Measurements from ENCODE around the gene SH2D3A. TPM values are rescaled to one million over a fixed set of nuclear protein-coding genes. Genes with fewer than 3 reads are reported as not detected.

Gene SH2D3A
- total and polyA plus RNA-seq, 2 of the 4 experiments (the other 2 are of a cell fraction), result under 0.01 to 0.09 TPM

DNA sequence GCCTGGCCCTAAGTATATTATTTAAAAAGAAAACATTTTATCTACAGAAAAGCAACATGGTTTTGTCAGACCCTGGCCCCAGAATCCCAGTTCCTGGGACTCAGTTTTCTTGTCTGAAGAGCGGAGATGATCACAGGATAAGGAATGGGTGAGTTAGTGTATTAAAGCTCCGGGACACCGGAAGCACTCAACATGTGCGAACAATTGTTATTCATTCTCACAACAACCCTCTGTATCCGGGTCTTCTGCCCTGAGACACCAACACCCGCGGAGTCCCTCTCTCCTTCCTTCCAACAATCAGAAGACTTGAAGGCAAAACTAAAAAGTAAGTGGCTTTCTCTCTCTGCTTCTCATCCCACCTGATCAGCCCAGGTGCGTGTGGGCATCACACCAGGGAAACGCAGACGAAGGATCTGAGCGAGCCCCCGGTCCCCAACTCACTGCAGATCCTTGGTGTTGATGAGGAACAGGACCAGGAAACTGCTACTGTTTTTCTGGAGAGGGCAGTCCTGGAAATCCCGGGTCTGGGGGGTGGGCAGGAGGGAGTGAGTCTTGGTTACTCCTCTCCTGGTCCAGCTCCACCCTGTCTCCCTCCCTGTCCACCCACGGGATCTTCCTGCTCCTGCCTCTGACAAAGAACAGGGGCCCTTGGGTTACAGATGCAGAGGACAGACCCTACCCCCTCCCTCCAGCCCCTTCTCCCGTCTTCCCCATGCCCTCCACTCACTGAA lies 31.9 kb downstream of the SH2D3A start:
- in situ Hi-C loops (cut with MboI; ENCODE audit: low sequenced_read_pairs) (loop anchor here (10.0 kb wide), 2 partner anchors 129 to 221 kb away; no protein-coding TSS in a partner anchor), intact Hi-C loops (cut with micrococcal nuclease) (loop anchor here (5.0 to 10.0 kb wide), 3 partner anchors 203 to 608 kb away; partner anchors contain the start of genes TNFSF9 and ZNF557), dilution Hi-C loops (cut with HindIII; ENCODE audit: low sequenced_read_pairs, unreplicated experiment) (no loop called here)
- no peak overlapping the region for H3K9ac ChIP-seq (ENCODE audit: low read depth, low read length)
- TF ChIP-seq RFX5 (IDR thresholded peaks at IDR 0.05; ENCODE audit: low read depth, low read length) (no peak), RAD21 (IDR thresholded peaks at IDR 0.05; ENCODE audit: low read length) (no peak), BHLHE40 (IDR thresholded peaks at IDR 0.05; ENCODE audit: low read depth, low read length) (no peak), RCOR1 (IDR thresholded peaks at IDR 0.05; ENCODE audit: insufficient replicate concordance, low read length) (no peak), MAZ (IDR thresholded peaks at IDR 0.05; ENCODE audit: borderline replicate concordance, low read depth, low read length) (no peak), CHD1 (IDR thresholded peaks at IDR 0.05; ENCODE audit: low read depth, low read length) (no peak), CEBPB (IDR thresholded peaks at IDR 0.05; ENCODE audit: low read depth, low read length) (no peak), MXI1 (IDR thresholded peaks at IDR 0.05; ENCODE audit: borderline replicate concordance, low read depth, low read length) (no peak)
- TF ChIP-seq, protein P1, sequence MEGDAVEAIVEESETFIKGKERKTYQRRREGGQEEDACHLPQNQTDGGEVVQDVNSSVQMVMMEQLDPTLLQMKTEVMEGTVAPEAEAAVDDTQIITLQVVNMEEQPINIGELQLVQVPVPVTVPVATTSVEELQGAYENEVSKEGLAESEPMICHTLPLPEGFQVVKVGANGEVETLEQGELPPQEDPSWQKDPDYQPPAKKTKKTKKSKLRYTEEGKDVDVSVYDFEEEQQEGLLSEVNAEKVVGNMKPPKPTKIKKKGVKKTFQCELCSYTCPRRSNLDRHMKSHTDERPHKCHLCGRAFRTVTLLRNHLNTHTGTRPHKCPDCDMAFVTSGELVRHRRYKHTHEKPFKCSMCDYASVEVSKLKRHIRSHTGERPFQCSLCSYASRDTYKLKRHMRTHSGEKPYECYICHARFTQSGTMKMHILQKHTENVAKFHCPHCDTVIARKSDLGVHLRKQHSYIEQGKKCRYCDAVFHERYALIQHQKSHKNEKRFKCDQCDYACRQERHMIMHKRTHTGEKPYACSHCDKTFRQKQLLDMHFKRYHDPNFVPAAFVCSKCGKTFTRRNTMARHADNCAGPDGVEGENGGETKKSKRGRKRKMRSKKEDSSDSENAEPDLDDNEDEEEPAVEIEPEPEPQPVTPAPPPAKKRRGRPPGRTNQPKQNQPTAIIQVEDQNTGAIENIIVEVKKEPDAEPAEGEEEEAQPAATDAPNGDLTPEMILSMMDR (conservative IDR thresholded peaks at IDR 0.05; ENCODE audit: low read depth, low read length), result no peak
- TF ChIP-seq, protein P2, sequence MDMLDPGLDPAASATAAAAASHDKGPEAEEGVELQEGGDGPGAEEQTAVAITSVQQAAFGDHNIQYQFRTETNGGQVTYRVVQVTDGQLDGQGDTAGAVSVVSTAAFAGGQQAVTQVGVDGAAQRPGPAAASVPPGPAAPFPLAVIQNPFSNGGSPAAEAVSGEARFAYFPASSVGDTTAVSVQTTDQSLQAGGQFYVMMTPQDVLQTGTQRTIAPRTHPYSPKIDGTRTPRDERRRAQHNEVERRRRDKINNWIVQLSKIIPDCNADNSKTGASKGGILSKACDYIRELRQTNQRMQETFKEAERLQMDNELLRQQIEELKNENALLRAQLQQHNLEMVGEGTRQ (IDR thresholded peaks at IDR 0.05; ENCODE audit: low read depth, low read length), result no peak
- TF ChIP-seq, protein P3, sequence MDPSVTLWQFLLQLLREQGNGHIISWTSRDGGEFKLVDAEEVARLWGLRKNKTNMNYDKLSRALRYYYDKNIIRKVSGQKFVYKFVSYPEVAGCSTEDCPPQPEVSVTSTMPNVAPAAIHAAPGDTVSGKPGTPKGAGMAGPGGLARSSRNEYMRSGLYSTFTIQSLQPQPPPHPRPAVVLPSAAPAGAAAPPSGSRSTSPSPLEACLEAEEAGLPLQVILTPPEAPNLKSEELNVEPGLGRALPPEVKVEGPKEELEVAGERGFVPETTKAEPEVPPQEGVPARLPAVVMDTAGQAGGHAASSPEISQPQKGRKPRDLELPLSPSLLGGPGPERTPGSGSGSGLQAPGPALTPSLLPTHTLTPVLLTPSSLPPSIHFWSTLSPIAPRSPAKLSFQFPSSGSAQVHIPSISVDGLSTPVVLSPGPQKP (IDR thresholded peaks at IDR 0.05; ENCODE audit: borderline replicate concordance, low read depth, low read length), result no peak
- H2AK5ac ChIP-seq (ENCODE audit: low read depth, low read length), result peak overlapping the region; percentile 58; the same call in 1 of the 2 replicates
- H3K9me3 ChIP-seq (ENCODE audit: control insufficient read depth, insufficient read depth, low read length), result no peaks in the 10 kb centered on the region
- no peak overlapping the region for H4K5ac ChIP-seq (ENCODE audit: low read depth, low read length)
- CTCF ChIA-PET, result no interaction called here
- H2BK20ac ChIP-seq (ENCODE audit: low read depth, low read length), result no peak overlapping the region
- H3K27me3 ChIP-seq (ENCODE audit: control insufficient read depth, insufficient read depth, low read length), result no peaks in the 10 kb centered on the region
- H2BK120ac ChIP-seq (ENCODE audit: low read depth, low read length), result no peak overlapping the region
- POLR2A ChIA-PET (ENCODE audit: unreplicated experiment), result no interaction called here
- WGBS, 2 experiments (ENCODE audit: extremely low coverage in 2 of 2, insufficient read length in 1 of 2), result 67% methylated on average over 1 of the region's 15 CpGs; no CpG with 5 or more reads in 1 of the 2 experiments
- H3K4me1 ChIP-seq (ENCODE audit: control insufficient read depth, insufficient read depth, low read length), result peaks cover 13% of the 10 kb centered on the region
- H3K79me1 ChIP-seq (ENCODE audit: low read depth in 1 of 2, low read length in 2 of 2), result peaks cover 0 to 39% of the 10 kb centered on the region in 2 experiments; a peak in 3 of 4 replicates
- peak overlapping the region in 1 of 2 experiments; percentile 88; a peak in 1 of 4 replicates for H4K8ac ChIP-seq (ENCODE audit: low read depth in 2 of 2, low read length in 2 of 2)
- BruUV-seq (replicated peaks), result no TSS peak
- no peak overlapping the region for H3K56ac ChIP-seq (ENCODE audit: extremely low read depth, insufficient read depth, low read length)
- no peak overlapping the region for H2BK15ac ChIP-seq (ENCODE audit: low read depth, low read length)
- H3K18ac ChIP-seq (ENCODE audit: low read depth, low read length), result no peak overlapping the region
- peaks cover 11% of the 10 kb centered on the region; the same call in 1 of the 2 replicates for H3K36me3 ChIP-seq (ENCODE audit: control insufficient read depth, insufficient read depth, low read length)
- ATAC-seq (ENCODE audit: low read depth), result no peak
- H3K4ac ChIP-seq (ENCODE audit: low read depth, low read length), result no peak overlapping the region
- peak overlapping the region; percentile 45 for H2AK9ac ChIP-seq (replicated peaks; ENCODE audit: low read depth, low read length, poor library complexity)
- H3K4me2 ChIP-seq (ENCODE audit: low read depth, low read length), result no peak overlapping the region
- H4K20me1 ChIP-seq (ENCODE audit: insufficient read depth, low read length), result no peaks in the 10 kb centered on the region
- H3K9me1 ChIP-seq (ENCODE audit: insufficient read depth, low read length), result peaks cover 7% of the 10 kb centered on the region; the same call in 1 of the 2 replicates
- peak overlapping the region; percentile 26 for H2AFZ ChIP-seq (replicated peaks; ENCODE audit: low read length, poor library complexity)
- H2BK5ac ChIP-seq (ENCODE audit: low read depth, low read length, poor library complexity, severe bottlenecking), result no peak overlapping the region
- H4K91ac ChIP-seq (ENCODE audit: insufficient read depth, low read depth, low read length), result 0 out of 2 replicates have a peak overlapping the region, but pooled peaks have one; percentile 43
- H3K14ac ChIP-seq (replicated peaks; ENCODE audit: low read depth, low read length), result no peak overlapping the region
- no peak overlapping the region for H3K4me3 ChIP-seq (ENCODE audit: insufficient read depth, low read depth, low read length)
- DNase-seq, result no peak
- H3K27ac ChIP-seq (ENCODE audit: insufficient read depth, low read length), result no peak overlapping the region
- no peak overlapping the region for H3K23ac ChIP-seq (ENCODE audit: low read depth, low read length)

Measured in IMR-90 (cell line).